ENCODE measurements around the gene GCN1.

DNA sequence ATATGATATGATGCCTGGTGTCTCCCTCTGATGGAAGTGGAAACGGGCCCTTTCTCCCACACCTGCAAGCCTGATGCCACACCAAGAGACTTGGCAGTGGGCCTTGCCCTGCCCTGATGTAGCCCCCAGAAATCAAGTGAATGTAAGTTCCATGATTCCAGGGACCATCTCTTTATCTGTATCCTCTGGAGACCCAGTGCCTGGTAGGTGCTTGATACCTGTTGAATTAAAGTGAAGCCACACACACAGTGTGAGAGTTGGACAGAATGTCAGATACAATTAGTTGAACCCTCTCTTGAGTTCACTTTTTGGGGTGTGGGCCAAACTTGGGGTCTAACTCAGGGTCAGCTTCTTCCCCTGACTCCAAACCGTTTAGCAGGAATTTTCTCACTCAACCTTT, 73.2 kb downstream of the GCN1 start:
- TF ChIP-seq ZNF217 (IDR thresholded peaks at IDR 0.05) (no peak), PAX8 (IDR thresholded peaks at IDR 0.05) (no peak), ZSCAN29 (IDR thresholded peaks at IDR 0.05) (no peak), CBFB (IDR thresholded peaks at IDR 0.05; ENCODE audit: low read depth) (no peak), FOS (IDR thresholded peaks at IDR 0.05; ENCODE audit: borderline replicate concordance, extremely low read depth, insufficient read length) (no peak), CTCF (IDR thresholded peaks at IDR 0.05 in 2 of 3, conservative IDR thresholded peaks at IDR 0.05 in 1 of 3; ENCODE audit: control insufficient read depth in 2 of 3, extremely low read depth in 1 of 3, insufficient read depth in 1 of 3, low read depth in 3 of 3, low read length in 3 of 3) (no peak), SREBF2 (IDR thresholded peaks at IDR 0.05; ENCODE audit: low read length) (no peak)
